PFSK-1 (cell line): Measurements from ENCODE around the gene PITRM1.

Experiments
- POLR2AphosphoS5 ChIP-seq: IDR thresholded peaks from 2 replicates; pipeline ENCODE4 v1.6.1; 2012; ENCODE audit warnings: low read depth, mild to moderate bottlenecking, control low read depth, low read length, moderate library complexity
- REST ChIP-seq, 2 experiments: IDR thresholded peaks; 2 replicates each; pipeline versions ENCODE4 v1.6.1 to v1.8.0; 2011 to 2012; ENCODE audit warnings: low read depth in 2 of 2, low read length in 2 of 2, control low read depth in 1 of 2, inconsistent platforms in 1 of 2, mild to moderate bottlenecking in 1 of 2, moderate library complexity in 1 of 2; ENCODE audit not compliant: insufficient read depth in 1 of 2
- TAF1 ChIP-seq: IDR thresholded peaks from 2 replicates; pipeline ENCODE4 v1.6.1; 2012; ENCODE audit warnings: low read length, control low read depth, borderline replicate concordance; ENCODE audit not compliant: insufficient read depth

GRCh38 chr10:3102720-3103427, 69.7 kb downstream of the PITRM1 start:
- TF ChIP-seq REST (IDR thresholded peaks at IDR 0.05; ENCODE audit: insufficient read depth in 1 of 2, low read depth in 2 of 2, low read length in 2 of 2) (no peak), POLR2AphosphoS5 (no peak), TAF1 (no peak)
